ENCODE data around the gene OR56B1.

Gene OR56B1

DNA sequence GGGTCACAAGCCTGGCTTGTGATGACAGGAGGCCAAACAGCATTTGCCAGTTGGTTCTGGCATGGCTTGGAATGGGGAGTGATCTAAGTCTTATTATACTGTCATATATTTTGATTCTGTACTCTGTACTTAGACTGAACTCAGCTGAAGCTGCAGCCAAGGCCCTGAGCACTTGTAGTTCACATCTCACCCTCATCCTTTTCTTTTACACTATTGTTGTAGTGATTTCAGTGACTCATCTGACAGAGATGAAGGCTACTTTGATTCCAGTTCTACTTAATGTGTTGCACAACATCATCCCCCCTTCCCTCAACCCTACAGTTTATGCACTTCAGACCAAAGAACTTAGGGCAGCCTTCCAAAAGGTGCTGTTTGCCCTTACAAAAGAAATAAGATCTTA, 843 bp downstream of the OR56B1 start:
- no peak for DNase-seq (ENCODE audit: low spot score)

DNA sequence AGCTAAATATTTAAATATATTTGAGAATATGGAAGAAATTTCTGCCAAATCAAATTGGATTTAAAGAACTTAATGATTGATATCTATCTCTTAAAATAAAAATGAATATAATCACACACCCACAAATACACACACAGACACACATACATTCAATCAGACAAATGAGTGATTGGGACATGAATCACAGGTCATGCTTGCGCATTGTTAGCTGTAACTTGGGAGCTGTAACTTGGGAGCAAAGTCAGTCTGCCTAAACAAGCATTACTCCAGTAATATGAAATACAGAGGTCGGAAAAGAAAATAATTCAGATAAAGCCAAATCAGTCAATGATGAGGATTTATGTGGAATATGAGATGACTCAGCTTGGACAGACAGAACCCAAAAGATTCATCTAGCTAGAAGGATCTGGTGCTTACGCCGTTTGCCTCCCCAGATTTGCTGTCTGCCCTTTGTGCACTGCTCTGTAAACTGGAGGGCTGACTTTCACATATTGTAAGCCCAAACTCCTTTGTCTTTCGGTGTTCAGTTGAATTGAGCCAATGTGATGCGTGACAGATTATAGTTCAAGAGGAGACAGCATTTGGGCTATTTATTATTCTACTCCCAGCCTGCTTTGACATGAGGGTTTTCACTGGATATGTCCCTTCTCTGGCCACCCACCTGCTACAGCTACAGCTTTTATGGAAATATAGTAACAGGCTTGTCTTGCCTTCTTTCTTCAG, 1.6 kb downstream of the OR56B1 start:
- DNase-seq (ENCODE audit: low spot score), result no peak

DNA sequence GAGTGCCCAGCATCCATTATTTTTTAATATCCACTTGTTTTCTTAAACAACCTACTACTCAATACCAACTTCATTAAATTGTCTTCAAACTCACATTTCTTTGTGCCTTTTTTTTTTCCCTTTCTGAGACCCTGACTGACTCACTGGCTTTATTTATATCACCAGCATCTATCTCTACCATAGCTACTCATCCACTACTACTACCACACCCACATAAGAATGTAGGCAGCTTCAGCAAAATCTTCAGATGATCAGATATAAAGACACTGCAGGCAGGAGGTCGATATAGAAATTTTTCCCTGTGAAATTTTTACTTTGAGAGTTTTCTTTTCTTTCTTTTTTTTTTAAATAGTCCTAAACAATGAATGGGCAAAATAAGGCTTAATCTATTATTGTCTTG, 2.2 kb downstream of the OR56B1 start:
- DNase-seq (ENCODE audit: low spot score), result no peak

DNA sequence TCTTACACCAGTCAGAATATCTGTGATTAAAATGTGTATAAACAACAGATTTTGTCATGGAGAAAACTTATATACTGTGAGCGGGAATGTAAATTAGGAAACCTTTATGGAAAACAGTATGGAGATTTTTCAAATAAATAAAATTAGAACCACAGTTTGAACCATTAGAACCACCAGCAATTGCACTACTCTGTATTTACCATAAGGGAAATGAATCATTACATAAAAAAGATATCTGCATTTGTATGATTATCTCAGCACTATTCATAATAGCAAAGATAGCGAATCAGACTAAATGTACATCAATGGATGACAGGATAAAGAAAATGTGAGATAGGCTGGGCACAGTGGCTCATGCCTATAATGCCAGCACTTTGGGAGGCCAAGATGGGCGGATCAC, 10.4 kb downstream of the OR56B1 start:
- DNase-seq (ENCODE audit: low spot score), result no peak

DNA sequence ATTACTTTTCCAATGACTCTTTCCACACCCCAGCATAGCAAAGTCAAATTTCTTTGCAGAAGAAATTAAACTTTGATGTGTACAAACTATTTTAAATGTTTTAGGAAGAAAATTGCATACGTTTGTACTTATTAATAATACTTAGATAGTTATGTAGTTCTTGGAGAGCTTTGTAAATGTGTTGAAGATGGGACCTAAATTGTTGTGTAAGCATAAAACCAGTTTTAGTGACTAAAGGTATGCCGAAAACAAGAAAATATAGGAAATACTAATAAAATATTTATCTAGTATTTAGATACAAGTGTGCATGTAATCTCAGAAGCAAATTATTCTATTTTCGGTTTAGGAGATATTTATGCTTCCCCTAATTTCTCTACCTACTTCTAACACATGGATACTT, 13.6 kb downstream of the OR56B1 start:
- DNase-seq (ENCODE audit: low spot score), result no peak

DNA sequence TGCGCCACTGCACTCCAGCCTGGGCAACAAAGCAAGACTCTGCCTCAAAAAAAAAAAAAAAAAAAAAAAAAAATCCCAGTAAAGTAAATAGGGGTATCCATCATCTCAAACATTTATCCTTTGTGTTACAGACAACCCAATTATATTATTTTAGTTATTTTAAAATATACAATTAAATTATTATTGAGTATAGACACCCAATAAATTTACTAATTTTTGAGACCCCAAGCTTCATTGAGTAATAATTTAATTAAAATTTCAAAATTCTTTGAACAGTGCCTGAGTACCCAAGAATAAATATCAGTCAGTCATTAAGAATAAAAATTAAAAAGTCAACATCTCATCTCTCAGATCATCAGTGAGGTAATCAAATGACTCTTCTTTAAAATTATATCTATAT, 17.7 kb downstream of the OR56B1 start, which contains the start of gene OR52N4:
OR52N4 (plus strand) TSS at position 301 of the 400 bp plus-strand sequence. CDS start 498 bp downstream, outside the sequence.
- no peak for DNase-seq (ENCODE audit: low spot score)

DNA sequence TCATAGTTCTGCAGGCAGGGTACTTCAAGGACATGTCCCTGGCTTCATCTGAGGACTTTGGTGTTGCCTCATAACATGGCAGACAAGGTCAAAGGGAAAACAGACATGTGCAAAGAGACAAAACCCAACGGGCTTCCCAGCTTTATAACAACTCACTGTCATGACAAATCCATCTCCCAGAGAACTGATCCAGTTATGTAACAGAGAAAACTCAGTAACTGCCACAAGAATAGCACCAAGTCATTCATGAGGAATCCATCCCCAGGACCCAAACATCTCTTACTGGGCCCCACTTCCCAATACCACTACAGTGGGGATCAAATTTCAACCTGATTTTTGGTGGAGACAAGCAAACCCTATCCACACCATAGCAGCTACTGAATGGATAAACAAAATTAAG, 30.8 kb downstream of the OR56B1 start:
- DNase-seq (ENCODE audit: low spot score), result no peak

DNA sequence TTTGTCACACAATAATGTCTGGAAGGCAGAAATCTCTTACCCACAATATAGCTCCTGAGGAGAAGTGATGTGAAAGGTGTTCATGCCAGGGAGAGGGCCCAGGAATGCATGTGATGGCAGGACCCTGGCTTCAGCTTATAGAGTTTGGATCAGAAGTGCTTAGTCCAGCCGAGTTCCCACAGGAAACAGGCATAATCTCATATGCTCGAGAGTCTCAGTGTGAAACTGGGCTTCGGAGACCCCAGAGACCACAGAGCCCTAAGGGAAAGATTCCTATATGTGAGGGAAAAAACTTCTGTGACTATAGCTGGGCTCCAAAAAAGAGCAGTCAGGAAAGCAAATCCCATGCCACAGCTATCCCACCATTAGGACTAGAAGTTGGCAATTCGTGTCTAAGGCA, 47.0 kb downstream of the OR56B1 start, which contains the start of gene OR52N5:
OR52N5 (minus strand) TSS at position 101 of the 400 bp plus-strand sequence. CDS start 4,721 bp downstream, outside the sequence.
- DNase-seq (ENCODE audit: low spot score), result no peak

Measured in ecto neural progenitor cell (in vitro differentiated cells).